ENCODE results near the gene OTUD6A.
"Not testable (repeated sequence)": the region's sequence is repeated elsewhere in the genome, so short reads cannot be mapped to it uniquely, and the experiment has no call there.

The OTUD6A gene

GRCh38 chrX:70049925-70050324 is 12.3 kb upstream of the OTUD6A start, which contains the start of gene AWAT2:
TSS of gene AWAT2 (minus strand) at chrX:70049938. CDS start at chrX:70049932, 6 bp downstream.
- no peak for DNase-seq

DNA sequence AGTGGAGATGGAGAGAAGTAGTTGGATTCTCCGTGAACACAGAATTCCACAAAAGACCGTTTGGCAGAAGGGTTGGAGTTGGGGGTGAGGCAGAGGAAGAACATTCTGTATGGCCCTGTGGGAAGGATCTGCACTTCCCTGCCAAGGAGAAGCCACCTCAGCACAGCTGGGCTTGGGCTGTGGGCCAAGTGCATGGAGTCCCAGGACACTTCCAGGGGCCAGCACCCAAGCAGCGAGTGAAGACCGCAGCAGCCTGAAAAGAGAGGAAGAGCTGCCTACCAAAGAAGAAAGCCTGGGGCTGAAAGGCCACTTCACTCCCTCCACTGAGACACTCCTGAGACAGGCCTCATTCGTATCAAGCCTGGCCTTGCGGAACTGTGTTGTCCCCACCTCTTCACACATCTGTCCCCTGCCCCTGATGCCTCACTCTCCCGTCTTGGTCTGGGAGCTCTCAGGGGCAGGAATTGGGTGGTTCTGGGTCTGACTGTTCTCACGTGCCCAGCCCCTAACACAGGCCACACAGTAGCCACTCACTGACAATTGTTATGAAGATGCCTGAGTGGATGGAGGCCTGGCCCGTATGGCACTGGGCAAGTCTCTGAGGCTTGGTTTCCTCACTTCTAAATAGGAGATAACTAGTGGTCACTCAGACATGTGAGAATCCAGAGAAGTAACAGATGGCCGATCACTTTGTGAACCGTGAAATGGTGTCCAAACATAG is 9.2 kb upstream of the OTUD6A start:
- DNase-seq = no peak

- DNase-seq = no peak
Measured at GRCh38 chrX:70054391-70054790, 7.9 kb upstream of the OTUD6A start.

DNA sequence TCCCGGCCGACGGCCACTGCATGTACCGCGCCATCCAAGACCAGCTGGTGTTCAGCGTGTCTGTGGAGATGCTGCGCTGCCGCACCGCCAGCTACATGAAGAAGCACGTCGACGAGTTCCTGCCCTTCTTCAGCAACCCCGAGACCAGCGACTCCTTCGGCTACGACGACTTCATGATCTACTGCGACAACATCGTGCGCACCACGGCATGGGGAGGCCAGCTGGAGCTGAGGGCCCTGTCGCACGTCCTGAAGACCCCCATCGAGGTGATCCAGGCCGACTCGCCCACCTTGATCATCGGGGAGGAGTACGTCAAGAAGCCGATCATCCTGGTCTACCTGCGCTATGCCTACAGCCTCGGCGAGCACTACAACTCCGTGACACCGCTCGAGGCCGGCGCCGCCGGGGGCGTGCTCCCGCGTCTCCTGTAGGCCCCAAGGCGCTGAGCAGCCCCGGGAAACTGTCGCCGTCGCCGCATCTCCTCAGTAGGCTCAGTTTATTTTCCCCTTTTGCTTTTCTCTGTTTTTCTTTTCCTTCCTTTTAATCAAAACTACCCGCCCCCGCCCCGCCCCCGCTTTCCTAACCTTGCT is 799 bp downstream of the OTUD6A start:
- no peak for DNase-seq

- no peak for DNase-seq
Measured at GRCh38 chrX:70066646-70067045, 4.4 kb downstream of the OTUD6A start.

GRCh38 chrX:70079297-70079696 is 17.0 kb downstream of the OTUD6A start:
- DNase-seq = no peak

DNA sequence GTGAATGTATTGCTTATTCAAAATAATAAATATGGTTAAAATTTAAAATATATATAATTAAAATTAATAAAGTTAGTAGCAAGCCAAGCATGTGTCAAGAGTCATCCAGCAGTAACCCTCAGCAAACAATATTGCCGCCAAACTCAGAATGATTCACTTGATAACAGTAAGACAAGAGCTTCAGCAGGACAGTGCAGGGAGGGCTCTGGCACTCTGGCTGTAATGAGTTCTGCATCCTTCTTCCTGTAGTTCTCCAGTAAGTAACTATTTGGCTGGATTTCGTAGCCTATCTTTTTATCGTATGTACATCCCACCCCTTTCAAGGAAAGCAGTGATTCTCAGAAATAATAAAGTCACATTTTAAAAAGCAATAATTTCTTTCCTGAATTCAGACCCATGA is 17.6 kb downstream of the OTUD6A start:
- DNase-seq = no peak

- no peak for DNase-seq
Measured at GRCh38 chrX:70082723-70083122, 20.5 kb downstream of the OTUD6A start.

GRCh38 chrX:70084592-70085240 is 22.5 kb downstream of the OTUD6A start:
- no peak for DNase-seq

DNA sequence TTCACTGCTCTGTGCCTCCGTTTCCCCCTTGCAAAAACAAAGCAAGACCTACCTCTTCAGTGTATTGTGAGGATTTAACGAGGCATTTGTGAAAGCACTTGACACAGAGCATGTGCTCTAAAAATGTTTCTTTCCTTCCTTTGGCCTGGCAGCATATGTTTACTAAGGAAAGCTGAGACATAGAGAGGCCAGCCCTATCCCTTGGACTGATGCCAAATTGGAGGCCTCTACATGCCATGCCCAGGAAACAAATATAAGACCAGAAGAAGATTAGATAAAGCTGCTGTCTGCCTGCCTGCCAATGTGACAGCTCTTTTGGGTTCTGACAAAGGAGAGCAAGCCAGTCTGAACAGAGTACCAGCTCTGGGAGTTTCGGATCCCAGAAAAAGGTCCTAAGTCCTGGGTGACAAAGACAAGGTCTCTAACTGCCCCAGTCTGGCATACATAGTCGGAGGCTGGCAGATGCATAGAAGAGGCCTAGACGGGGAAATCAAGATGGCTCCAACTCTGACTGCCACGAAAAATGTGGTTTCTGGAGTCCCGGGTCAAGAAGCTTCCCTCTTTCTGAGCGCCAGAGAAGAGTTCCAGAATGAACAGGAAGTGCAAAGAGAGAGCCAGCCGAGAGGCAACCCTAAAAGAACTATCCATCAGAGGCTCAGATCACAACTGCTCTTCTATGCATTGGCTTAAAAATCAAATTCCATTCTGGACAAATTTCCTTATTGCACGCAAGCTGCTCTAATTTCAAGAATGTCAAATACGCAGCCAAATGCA is 25.8 kb downstream of the OTUD6A start:
- DNase-seq = no peak

GRCh38 chrX:70088751-70089150 is 26.5 kb downstream of the OTUD6A start:
- no peak for DNase-seq

GRCh38 chrX:70089604-70090297 is 27.5 kb downstream of the OTUD6A start:
- DNase-seq = no peak

GRCh38 chrX:70092247-70092646 is 30.0 kb downstream of the OTUD6A start:
- no peak for DNase-seq

- no peak for DNase-seq
Measured at GRCh38 chrX:70096052-70096451, 33.8 kb downstream of the OTUD6A start.

DNA sequence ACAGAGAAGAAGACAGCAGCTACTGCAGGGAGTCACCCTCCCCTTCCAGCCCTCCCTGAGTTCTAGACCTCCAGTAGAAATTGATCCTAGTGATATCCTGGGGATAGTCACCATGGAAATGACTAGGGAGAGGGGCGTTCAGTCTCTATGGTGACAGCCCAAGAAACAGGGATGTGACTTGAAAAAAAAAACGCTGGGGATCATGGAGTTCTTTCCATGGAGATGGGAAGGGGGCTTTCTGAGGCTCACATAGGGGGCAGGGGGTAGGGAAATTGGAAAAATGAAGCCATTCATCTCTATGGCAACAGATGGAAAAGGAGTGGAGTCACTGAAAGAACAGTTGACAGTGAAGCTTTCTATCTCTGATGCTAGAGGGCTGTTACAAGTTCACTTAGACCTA is 43.0 kb downstream of the OTUD6A start:
- no peak for DNase-seq

GRCh38 chrX:70111436-70112026 is 49.3 kb downstream of the OTUD6A start:
- DNase-seq = not testable (repeated sequence)

Measured in stimulated activated CD4-positive, alpha-beta T cell treated with anti-CD3 and anti-CD28 coated beads, Interleukin-1b, Interleukin-23, amount 100 ng/mL, for 48 hours (primary cell).